HEK293 (cell line): ENCODE results near the gene MVB12B.

Experiments
- CTCF ChIA-PET: fragments of 350-600 bp; formaldehyde crosslinking; extraction: SDS; loops from one replicate; lab custom pipeline; 2021; ENCODE audit warnings: antibody characterized with exemption; lab: Yijun Ruan, JAX
- POLR2A ChIA-PET: fragments of 300-600 bp; formaldehyde crosslinking; extraction: SDS; loops from one replicate; lab custom pipeline; 2020; ENCODE audit warnings: antibody characterized with exemption, inconsistent platforms; lab: Yijun Ruan, JAX
- H3K27ac ChIP-seq: fragments of 200-500 bp; sonication (Bioruptor generic); 2 replicates; pipeline ENCODE4 v1.5.1; 2014; ENCODE audit warnings: low read depth, low read length, control low read depth, inconsistent platforms; ENCODE audit errors: extremely low read depth
- H3K36me3 ChIP-seq, 2 experiments: fragments of 200-500 bp in 1 of 2; sonication (Bioruptor generic) in 1 of 2; 1 replicate in 1 of 2; 2 replicates in 1 of 2; pipeline ENCODE4 v1.5.1; 2014 to 2017; ENCODE audit warnings: inconsistent platforms in 2 of 2, low read length in 2 of 2; ENCODE audit not compliant: control insufficient read depth in 2 of 2, insufficient read depth in 1 of 2
- H3K4me1 ChIP-seq: fragments of 200-500 bp; sonication (Bioruptor generic); 2 replicates; pipeline ENCODE4 v1.5.1; 2014; ENCODE audit warnings: mild to moderate bottlenecking, low read length, inconsistent platforms; ENCODE audit not compliant: control insufficient read depth, insufficient read depth
- H3K4me3 ChIP-seq: 2 replicates; pipeline ENCODE4 v1.5.1; 2011; ENCODE audit warnings: low read depth, mild to moderate bottlenecking, control low read depth, low read length, moderate library complexity
- H3K9me3 ChIP-seq: fragments of 200-500 bp; sonication (Bioruptor generic); 2 replicates; pipeline ENCODE4 v1.5.1; 2014; ENCODE audit warnings: low read depth, low read length, inconsistent platforms; ENCODE audit not compliant: control insufficient read depth, insufficient read depth
- HIC1 ChIP-seq: fragments of 450-650 bp; formaldehyde crosslinking; IDR thresholded peaks from 2 replicates; pipeline ENCODE4 v1.5.1; 2016; ENCODE audit warnings: missing biosample characterization, missing genetic modification characterization
- KLF10 ChIP-seq: fragments of 450-650 bp; IDR thresholded peaks from 2 replicates; pipeline ENCODE4 v1.5.1; 2018; ENCODE audit warnings: missing biosample characterization, mild to moderate bottlenecking, missing genetic modification characterization
- KLF16 ChIP-seq: fragments of 450-650 bp; formaldehyde crosslinking; IDR thresholded peaks from 2 replicates; pipeline ENCODE4 v1.5.1; 2017; ENCODE audit warnings: missing biosample characterization, missing genetic modification characterization
- MZF1 ChIP-seq: fragments of 450-650 bp; formaldehyde crosslinking; IDR thresholded peaks from 2 replicates; pipeline ENCODE4 v1.5.1; 2017; ENCODE audit warnings: missing biosample characterization, missing genetic modification characterization, borderline replicate concordance
- PRDM2 ChIP-seq: fragments of 450-650 bp; formaldehyde crosslinking; IDR thresholded peaks from 2 replicates; pipeline ENCODE4 v1.5.1; 2016; ENCODE audit warnings: missing biosample characterization, missing genetic modification characterization, borderline replicate concordance
- REPIN1 ChIP-seq: fragments of 450-650 bp; formaldehyde crosslinking; IDR thresholded peaks from 2 replicates; pipeline ENCODE4 v1.5.1; 2017; ENCODE audit warnings: missing biosample characterization, missing genetic modification characterization, low read depth
- TRIM28 ChIP-seq: IDR thresholded peaks from 2 replicates; pipeline ENCODE4 v1.6.1; 2011; ENCODE audit warnings: low read length, control low read depth, borderline replicate concordance
- WT1 ChIP-seq: fragments of 450-650 bp; formaldehyde crosslinking; IDR thresholded peaks from 2 replicates; pipeline ENCODE4 v1.5.1; 2016; ENCODE audit warnings: missing biosample characterization, missing genetic modification characterization
- ZBTB20 ChIP-seq: fragments of 450-650 bp; formaldehyde crosslinking; IDR thresholded peaks from 2 replicates; pipeline ENCODE4 v1.5.1; 2016; ENCODE audit warnings: missing biosample characterization, missing genetic modification characterization
- ZBTB21 ChIP-seq: fragments of 450-650 bp; formaldehyde crosslinking; IDR thresholded peaks from 2 replicates; pipeline ENCODE4 v1.5.1; 2017; ENCODE audit warnings: missing biosample characterization, missing genetic modification characterization
- ZBTB44 ChIP-seq: fragments of 450-650 bp; IDR thresholded peaks from 2 replicates; pipeline ENCODE4 v1.5.1; 2018; ENCODE audit warnings: missing biosample characterization, mild to moderate bottlenecking, missing genetic modification characterization
- ZNF157 ChIP-seq: fragments of 450-650 bp; formaldehyde crosslinking; IDR thresholded peaks from 2 replicates; pipeline ENCODE4 v1.5.1; 2016; ENCODE audit warnings: missing biosample characterization, missing genetic modification characterization
- ZNF174 ChIP-seq: fragments of 450-650 bp; formaldehyde crosslinking; IDR thresholded peaks from 2 replicates; pipeline ENCODE4 v1.5.0; 2017; ENCODE audit warnings: missing biosample characterization, mild to moderate bottlenecking, missing genetic modification characterization
- ZNF280C ChIP-seq: fragments of 450-650 bp; formaldehyde crosslinking; IDR thresholded peaks from 2 replicates; pipeline ENCODE4 v1.5.1; 2016; ENCODE audit warnings: missing biosample characterization, missing genetic modification characterization
- ZNF391 ChIP-seq: fragments of 450-650 bp; formaldehyde crosslinking; IDR thresholded peaks from 2 replicates; pipeline ENCODE4 v1.5.1; 2016; ENCODE audit warnings: low read depth, missing biosample characterization, missing genetic modification characterization, borderline replicate concordance
- ZNF664 ChIP-seq: fragments of 450-650 bp; formaldehyde crosslinking; IDR thresholded peaks from 2 replicates; pipeline ENCODE4 v1.5.1; 2016; ENCODE audit warnings: missing biosample characterization, missing genetic modification characterization
- ZNF707 ChIP-seq: fragments of 450-650 bp; formaldehyde crosslinking; IDR thresholded peaks from 2 replicates; pipeline ENCODE4 v1.5.1; 2016; ENCODE audit warnings: missing biosample characterization, missing genetic modification characterization
- ZNF776 ChIP-seq: fragments of 450-650 bp; formaldehyde crosslinking; IDR thresholded peaks from 2 replicates; pipeline ENCODE4 v1.5.0; 2017; ENCODE audit warnings: missing biosample characterization, missing genetic modification characterization, borderline replicate concordance
- ZNF785 ChIP-seq: fragments of 450-650 bp; formaldehyde crosslinking; IDR thresholded peaks from 2 replicates; pipeline ENCODE4 v1.5.1; 2016; ENCODE audit warnings: missing biosample characterization, missing genetic modification characterization
- ZNF830 ChIP-seq: fragments of 450-650 bp; IDR thresholded peaks from 2 replicates; pipeline ENCODE4 v1.5.0; 2018; ENCODE audit warnings: missing biosample characterization, missing genetic modification characterization, low read depth, mild to moderate bottlenecking, moderate library complexity

The MVB12B gene

GRCh38 chr9:126304971-126305320 is 21.7 kb upstream of the MVB12B start (continued):
- TF ChIP-seq ZBTB21 (tag by site-specific recombination) = no peak
- no peak for TF ChIP-seq ZNF157 (tag by site-specific recombination)
- no peak for TF ChIP-seq ZNF707 (tag by site-specific recombination)
- no peak for TF ChIP-seq WT1 (tag by site-specific recombination)
- no peak for TF ChIP-seq ZNF776 (tag by site-specific recombination)

GRCh38 chr9:126306071-126306647 is 20.5 kb upstream of the MVB12B start:
- ChIA-PET CTCF (interaction anchor here (0.5 to 2.1 kb wide), 2 partner anchors 185 to 902 kb away, joined by 3 to 9 read pairs; no protein-coding TSS in a partner anchor), POLR2A (no interaction called here)
- Histone ChIP-seq H3K27ac (no peak overlapping the region), H3K4me3 (no peak overlapping the region), H3K9me3 (no peaks in the 10 kb centered on the region), H3K4me1 (no peaks in the 10 kb centered on the region; the same call in 1 of the 2 replicates), H3K36me3 (no peaks in the 10 kb centered on the region)
- TF ChIP-seq MZF1 (tag by site-specific recombination) (no peak), ZNF157 (tag by site-specific recombination) (no peak), ZNF174 (no peak), TRIM28 (no peak), ZNF664 (no peak), KLF10 (tag by site-specific recombination) (no peak), ZNF391 (tag by site-specific recombination) (no peak), ZBTB20 (no peak), ZBTB44 (no peak), ZNF830 (no peak), KLF16 (no peak), ZNF785 (no peak), ZNF280C (no peak), PRDM2 (tag by site-specific recombination) (no peak), REPIN1 (no peak), HIC1 (tag by site-specific recombination) (no peak)
